GM13976 (cell line): ENCODE measurements around the gene NKTR.

ENCODE experiments used
- DNase-seq: peaks from one replicate; pipeline ENCODE4 v3.0.0; 2012; ENCODE audit warnings: low spot score
- in situ Hi-C: fragments of 300-500 bp; cut with MboI; formaldehyde crosslinking; loops from one replicate; pipeline ENCODE4 v1.12.0; 2022; ENCODE audit warnings: low sequenced_read_pairs, mixed read lengths, inconsistent platforms; ENCODE audit not compliant: unreplicated experiment
- TF ChIP-seq, protein P1 (sequence below): IDR thresholded peaks from 2 replicates; pipeline ENCODE4 v1.5.1; 2012; ENCODE audit warnings: borderline replicate concordance, mild to moderate bottlenecking; ENCODE audit not compliant: insufficient read depth; ENCODE audit errors: extremely low read depth, missing control alignments, control extremely low read depth

Gene NKTR

DNA sequence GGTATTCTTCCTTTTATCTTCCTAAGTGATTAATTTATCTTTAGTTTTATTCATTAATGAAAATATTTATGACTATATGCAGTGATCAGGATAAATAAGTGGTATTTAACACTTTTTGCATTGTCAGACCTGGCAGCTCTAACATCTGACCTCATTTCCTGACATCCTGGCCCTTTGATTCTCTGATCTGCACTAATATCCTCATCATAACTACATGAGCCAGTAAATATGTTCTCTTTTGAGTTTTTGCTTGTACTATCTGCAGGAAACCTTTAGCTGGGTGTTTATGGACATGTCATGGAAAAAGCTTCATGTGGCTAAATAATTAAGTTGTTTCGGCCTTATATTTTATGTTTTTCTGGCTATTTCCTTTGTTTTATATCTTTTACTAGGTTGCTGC, 10.5 kb downstream of the NKTR start:
- in situ Hi-C loops, result no loop called here
- TF ChIP-seq, protein P1, sequence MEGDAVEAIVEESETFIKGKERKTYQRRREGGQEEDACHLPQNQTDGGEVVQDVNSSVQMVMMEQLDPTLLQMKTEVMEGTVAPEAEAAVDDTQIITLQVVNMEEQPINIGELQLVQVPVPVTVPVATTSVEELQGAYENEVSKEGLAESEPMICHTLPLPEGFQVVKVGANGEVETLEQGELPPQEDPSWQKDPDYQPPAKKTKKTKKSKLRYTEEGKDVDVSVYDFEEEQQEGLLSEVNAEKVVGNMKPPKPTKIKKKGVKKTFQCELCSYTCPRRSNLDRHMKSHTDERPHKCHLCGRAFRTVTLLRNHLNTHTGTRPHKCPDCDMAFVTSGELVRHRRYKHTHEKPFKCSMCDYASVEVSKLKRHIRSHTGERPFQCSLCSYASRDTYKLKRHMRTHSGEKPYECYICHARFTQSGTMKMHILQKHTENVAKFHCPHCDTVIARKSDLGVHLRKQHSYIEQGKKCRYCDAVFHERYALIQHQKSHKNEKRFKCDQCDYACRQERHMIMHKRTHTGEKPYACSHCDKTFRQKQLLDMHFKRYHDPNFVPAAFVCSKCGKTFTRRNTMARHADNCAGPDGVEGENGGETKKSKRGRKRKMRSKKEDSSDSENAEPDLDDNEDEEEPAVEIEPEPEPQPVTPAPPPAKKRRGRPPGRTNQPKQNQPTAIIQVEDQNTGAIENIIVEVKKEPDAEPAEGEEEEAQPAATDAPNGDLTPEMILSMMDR, result no peak
- DNase-seq, result no peak

DNA sequence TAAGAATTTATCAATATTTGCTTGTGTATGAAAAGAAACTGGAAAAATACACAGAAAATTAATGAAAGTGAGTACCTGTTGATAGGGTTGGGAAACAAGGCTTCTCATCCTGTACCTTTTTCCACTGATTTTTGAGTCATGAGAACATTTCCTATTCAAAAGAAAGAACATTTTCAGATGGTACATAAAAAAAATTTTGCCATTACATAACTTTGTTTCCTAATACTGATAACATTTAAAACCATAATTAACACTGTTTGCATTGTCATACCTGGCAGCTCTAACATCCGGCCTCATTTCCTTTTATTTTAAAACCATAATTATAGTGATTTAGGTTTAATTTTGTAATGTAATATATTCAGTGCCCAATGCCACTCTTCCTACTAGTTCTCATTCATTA, 11.7 kb downstream of the NKTR start:
- no peak for DNase-seq
- TF ChIP-seq, protein P1, result no peak
- in situ Hi-C loops, result no loop called here

DNA sequence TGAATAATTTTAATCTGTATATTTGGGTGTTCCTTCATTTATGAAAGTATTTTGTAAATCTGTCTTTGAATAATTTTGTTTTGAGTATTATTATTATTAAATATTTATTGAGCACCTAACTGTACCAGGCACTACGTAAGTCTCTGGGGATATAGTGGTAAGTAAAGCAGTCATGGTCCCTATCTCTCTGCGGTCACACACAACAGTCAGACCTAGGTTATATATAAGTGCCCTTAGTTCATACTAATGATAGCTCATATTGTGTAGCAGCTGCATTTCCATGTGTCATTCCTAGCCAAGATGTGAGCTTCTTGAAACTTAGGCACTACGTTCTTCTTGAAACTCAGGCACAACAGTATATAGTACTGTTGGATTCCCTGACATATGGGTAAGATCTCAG, 12.4 kb downstream of the NKTR start:
- in situ Hi-C loops, result no loop called here
- DNase-seq, result peak; percentile 25
- TF ChIP-seq, protein P1, result no peak

- TF ChIP-seq, protein P1, result peak; percentile 22
- in situ Hi-C loops, result no loop called here
- no peak for DNase-seq
Measured at GRCh38 chr3:42613462-42613861, 13.0 kb downstream of the NKTR start.

DNA sequence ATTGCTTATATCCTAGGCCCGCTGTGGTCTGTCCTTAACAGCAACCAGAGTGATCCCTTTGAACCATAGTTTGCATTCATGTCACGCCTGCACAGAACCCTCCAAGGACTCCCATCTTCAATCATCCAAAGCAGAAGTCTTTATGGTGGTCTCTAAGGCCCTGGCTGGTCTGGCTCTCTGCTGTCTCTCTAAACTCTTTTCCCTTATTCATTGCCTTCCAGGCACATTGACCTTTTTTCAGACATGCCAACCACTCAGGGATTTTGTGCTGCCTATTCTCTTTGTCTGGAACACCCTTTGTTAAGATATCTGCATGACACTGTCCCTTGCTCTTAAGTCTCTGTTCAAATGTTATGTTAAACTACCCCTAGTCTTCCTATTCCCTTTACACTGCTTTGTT, 31.1 kb downstream of the NKTR start:
- no peak for DNase-seq
- in situ Hi-C loops, result no loop called here
- TF ChIP-seq, protein P1, result no peak

- no peak for DNase-seq
- in situ Hi-C loops, result no loop called here
- TF ChIP-seq, protein P1, result no peak
Measured at GRCh38 chr3:42632146-42632545, 31.7 kb downstream of the NKTR start.

DNA sequence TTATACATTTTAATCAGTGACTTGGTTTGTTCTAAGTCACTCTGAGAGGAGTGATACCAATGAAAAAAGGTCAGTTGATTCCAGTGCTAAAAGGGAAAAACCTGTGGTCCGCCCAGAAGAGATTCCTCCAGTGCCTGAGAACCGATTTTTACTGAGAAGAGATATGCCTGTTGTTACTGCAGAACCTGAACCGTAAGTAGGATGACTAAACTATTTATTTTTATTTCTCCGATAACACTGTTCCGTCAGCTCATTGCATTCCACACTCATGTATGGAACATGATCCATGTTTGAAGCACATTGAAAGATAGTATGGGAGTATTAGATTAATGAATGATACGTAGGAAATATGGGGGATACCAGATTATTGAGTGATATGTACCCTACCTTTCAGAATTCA, 33.1 kb downstream of the NKTR start:
- TF ChIP-seq, protein P1, result no peak
- in situ Hi-C loops, result no loop called here
- DNase-seq, result no peak
